ENCODE data around the gene OXA1L.
"Not testable (repeated sequence)": the region's sequence is repeated elsewhere in the genome, so short reads cannot be mapped to it uniquely, and the experiment has no call there.

OXA1L gene

DNA sequence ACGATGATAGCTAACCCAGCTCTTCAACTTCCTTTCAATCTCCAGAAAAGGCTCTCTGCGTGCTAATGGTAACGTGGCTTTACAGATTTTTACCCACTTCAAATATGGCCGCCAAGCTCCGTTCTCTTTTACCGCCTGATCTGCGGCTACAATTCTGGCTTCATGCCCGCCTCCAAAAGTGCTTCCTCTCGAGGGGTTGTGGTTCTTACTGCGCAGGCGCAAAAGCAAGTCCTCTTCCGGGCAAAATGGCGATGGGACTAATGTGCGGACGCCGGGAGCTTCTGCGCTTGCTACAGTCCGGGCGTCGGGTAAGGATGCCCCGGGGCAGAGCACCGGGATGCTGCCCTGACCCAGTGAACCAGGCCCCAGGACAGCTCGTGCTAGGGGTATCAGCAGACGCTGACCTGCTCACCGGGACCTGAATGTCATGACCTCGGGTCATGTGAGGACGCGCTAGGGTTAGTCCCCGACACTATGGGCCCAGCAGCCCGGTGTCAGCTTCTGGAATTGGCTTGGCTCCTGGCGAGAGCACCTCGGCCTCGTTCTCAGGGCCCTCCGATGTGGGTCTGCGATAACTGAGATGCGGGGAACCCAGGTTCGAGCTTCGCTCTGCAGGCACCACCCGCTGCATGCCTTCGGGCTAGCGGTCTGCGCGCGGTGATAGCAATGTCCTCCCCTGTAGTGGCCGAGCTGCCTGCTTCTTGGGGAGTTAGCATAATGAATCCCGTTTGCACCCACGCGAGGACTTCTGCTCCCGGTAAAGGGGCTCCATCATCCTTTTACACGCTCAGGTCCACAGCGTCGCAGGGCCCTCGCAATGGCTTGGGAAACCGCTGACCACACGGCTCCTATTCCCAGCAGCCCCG, at the start of gene OXA1L:
Gene OXA1L (plus strand): TSS at position 232 of the 866 bp plus-strand sequence. CDS start 14 bp downstream, at position 246.
- in situ Hi-C loops (cut with MboI; ENCODE audit: low sequenced_read_pairs), result no loop called here

DNA sequence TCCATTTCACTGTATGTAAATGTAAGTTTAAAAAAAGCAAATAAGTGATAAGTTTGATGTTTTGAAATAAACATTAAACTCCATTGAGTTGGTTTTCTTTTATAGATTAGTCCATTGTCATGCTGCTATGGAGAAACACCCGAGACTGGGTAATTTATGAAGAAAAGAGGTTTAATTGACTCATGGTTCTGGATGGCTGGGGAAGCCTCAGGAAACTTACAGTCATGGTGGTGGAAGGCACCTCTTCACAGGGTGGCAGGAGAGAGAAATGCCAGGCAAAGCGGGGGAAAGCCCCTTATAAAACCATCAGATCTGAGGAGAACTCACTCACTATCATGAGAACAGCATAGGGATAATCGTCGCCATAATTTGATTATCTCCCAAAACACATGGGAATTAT, 48.4 kb upstream of the OXA1L start:
- in situ Hi-C loops (cut with MboI; ENCODE audit: low sequenced_read_pairs), result no loop called here

DNA sequence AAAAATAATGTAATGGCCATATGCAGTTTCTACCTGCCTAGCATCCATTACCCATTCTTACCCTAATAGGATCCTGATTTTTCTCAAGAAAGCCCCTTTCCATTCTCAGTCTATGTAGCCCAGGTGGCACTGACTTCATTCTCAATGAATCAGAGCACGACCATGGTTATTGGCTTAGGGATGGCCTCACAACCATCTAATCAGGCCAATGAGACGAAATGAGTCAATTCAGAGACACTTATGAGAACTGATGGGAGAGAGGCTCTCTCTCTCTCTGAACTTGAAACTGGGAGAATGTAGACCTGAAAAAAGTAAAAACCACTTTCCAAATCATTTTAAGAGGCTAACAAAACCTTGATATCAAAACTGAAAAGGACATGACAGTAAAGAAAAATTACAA, 45.3 kb upstream of the OXA1L start:
- in situ Hi-C loops (cut with MboI; ENCODE audit: low sequenced_read_pairs), result no loop called here

GRCh38 chr14:22723815-22724214, 42.7 kb upstream of the OXA1L start:
- in situ Hi-C loops (cut with MboI; ENCODE audit: low sequenced_read_pairs), result no loop called here

GRCh38 chr14:22724847-22725246, 41.6 kb upstream of the OXA1L start:
- in situ Hi-C loops (cut with MboI; ENCODE audit: low sequenced_read_pairs), result not testable (repeated sequence)

DNA sequence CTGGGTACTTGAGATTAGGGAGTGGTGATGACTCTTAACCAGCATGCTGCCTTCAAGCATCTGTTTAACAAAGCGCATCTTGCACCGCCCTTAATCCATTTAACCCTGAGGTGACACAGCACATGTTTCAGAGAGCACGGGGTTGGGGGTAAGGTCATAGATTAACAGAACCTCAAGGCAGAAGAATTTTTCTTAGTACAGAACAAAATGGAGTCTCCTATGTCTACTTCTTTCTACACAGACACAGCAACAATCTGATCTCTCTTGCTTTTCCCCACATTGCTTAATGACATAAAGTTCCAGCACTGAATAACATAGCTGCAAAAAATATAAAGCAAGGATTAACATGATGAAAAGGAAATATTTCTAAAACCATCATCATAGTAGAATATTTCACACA, 41.1 kb upstream of the OXA1L start:
- in situ Hi-C loops (cut with MboI; ENCODE audit: low sequenced_read_pairs), result not testable (repeated sequence)

- in situ Hi-C loops (cut with MboI; ENCODE audit: low sequenced_read_pairs), result no loop called here
These were observed 40.5 kb upstream of the OXA1L start for GRCh38 chr14:22726012-22726411.

DNA sequence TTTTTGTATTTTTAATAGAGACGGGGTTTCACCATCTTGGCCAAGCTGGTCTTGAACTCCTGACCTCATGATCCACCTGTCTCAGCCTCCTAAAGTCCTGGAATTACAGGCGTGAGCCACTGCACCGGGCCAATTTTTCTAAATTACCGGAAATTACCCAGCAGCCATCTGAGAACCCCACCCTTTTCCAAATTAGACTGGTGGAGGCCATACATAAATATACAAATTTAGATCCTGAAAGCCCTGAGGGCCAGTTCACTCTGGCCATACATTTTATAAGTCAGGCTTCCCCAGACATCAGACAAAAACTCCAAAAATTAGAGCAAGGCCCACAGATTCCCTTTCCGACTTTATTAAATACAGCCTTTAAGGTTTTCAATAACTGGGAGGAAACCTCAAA, 34.4 kb upstream of the OXA1L start:
- in situ Hi-C loops (cut with MboI; ENCODE audit: low sequenced_read_pairs), result not testable (repeated sequence)

DNA sequence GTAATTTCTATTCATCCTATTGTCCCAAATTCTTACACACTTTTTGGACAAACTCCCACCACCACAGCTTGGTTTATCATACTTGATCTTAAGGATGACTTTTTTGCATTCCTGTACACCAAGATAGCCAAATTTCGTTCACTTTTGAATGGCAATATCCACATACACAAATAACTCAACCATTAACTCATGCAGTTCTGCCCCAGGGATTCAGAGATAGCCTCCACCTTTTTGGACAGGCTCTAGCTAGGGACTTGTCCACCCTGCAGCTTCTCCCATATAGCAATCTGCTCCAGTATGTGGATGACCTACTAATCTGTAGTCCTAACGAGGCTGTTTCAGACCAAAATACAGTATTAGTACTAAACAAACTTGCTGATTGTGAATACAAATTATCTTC, 32.7 kb upstream of the OXA1L start:
- in situ Hi-C loops (cut with MboI; ENCODE audit: low sequenced_read_pairs), result no loop called here

DNA sequence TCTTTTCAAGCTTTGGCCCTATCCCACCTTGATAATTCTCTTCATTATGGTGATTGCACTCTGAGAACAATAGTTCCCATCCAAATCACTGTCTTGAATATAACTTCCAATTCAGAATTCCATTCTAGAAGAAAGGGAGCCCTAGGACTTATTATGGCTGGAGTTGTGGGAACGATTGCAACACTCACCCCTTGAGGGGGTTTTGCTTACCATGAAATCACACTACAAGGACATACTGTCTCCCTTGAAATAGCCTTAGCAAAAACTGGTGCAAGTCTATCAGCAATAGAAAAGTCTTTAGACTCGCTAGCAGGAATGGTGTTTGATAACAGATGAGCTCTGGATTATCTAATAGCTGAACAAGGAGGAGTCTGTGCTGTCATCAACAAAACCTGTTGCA, 31.4 kb upstream of the OXA1L start:
- in situ Hi-C loops (cut with MboI; ENCODE audit: low sequenced_read_pairs), result no loop called here

- in situ Hi-C loops (cut with MboI; ENCODE audit: low sequenced_read_pairs), result not testable (repeated sequence)
These were observed 30.1 kb upstream of the OXA1L start for GRCh38 chr14:22736384-22736783.

DNA sequence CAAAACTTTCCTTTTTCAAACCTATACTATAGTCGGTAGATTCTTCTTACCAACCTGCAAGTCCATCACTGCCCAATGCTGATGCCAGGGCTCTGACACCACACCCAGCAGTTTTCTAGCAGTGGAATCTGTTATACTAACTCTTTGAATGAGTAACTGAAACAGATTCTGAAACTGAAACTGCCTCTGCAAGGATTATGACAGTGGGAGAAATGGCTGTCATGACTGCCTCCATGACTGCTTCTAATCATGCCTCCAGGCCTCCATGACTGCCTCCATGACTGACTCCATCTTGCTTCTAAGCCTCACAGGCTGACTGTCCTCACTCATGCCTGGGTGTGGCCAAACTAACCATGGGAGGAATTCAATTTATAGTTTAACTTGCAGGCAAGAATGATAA, 29.4 kb upstream of the OXA1L start:
- in situ Hi-C loops (cut with MboI; ENCODE audit: low sequenced_read_pairs), result no loop called here

GRCh38 chr14:22739423-22739822, 27.1 kb upstream of the OXA1L start:
- in situ Hi-C loops (cut with MboI; ENCODE audit: low sequenced_read_pairs), result no loop called here

DNA sequence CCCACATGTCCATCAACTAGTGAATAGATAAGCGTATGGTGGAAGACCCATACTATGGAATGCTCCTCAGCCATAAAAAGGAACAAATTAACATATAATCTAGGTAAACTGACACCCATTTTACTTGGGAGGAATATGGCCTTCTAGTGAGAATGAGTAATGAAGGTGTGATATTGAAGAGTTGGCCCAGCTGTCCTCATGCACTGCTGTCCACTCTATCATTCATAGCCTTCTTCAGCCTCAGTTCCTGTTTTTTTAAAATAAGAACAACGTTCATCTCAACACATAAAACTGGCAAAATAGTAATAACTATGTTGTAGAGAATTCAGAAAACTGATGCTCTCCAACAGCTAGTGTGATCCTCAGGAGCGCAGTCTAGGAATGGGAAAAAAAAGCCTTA, 26.5 kb upstream of the OXA1L start:
- in situ Hi-C loops (cut with MboI; ENCODE audit: low sequenced_read_pairs), result no loop called here

DNA sequence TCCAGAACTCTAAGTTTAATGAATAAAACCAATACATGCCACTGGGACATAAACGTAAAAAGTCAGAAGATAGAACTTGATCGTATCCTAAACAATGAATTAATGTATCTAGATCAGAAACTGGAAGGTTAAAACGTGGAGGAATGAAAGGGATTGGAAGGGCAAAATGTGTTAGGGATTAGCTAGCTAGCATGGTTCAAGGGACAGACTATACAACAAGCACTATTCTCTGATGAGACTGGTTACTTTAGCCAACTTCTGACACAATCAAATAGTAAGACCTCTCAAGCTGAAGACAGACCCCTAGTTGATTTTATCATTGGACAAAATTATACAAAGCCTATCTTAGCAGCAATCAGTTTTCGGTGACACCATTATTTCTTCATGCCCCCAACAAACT, 18.7 kb upstream of the OXA1L start:
- in situ Hi-C loops (cut with MboI; ENCODE audit: low sequenced_read_pairs), result no loop called here

- in situ Hi-C loops (cut with MboI; ENCODE audit: low sequenced_read_pairs), result no loop called here
These were observed 18.3 kb upstream of the OXA1L start for GRCh38 chr14:22748206-22748605.

DNA sequence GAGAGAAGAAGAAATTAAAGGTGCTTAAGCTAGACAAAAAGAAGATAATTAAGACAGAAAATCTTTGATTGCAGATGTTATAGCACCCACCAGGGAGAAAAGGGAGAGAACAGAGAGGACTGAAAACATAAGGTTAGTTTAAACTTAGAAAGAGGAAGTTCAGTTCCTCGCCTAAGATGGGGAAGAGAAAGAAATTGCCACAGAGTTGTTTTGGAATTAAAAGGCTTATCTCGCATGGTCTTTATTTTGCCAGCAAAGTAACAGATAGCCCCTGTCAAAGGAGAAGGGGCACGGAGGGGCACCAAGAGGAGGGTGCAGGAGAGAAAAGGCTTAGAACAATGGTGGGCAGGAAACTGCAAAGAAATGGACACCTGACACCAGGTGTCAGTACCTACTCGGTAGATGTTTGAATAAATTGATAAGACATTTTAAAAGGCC, 17.8 kb upstream of the OXA1L start:
- in situ Hi-C loops (cut with MboI; ENCODE audit: low sequenced_read_pairs), result no loop called here

DNA sequence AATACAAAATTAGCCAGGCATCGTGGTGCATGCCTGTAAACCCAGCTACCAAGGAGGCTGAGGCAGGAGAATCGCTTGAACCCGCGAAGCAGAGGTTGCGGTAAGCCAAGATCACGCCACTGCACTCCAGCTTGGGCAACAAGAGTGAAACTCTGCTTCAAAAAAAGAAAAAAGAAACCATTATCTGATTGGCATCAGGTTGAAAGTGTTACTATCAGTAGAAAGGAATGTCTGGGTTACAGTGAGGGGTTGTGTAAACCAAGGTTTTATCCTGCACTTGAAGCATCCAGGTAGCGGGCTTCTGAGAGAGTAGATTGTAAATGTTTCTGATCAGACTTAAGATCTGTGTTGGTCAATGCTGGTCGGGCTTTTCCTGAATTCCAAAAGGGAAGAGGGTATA, 14.1 kb upstream of the OXA1L start:
- in situ Hi-C loops (cut with MboI; ENCODE audit: low sequenced_read_pairs), result no loop called here

GRCh38 chr14:22753586-22753985, 12.9 kb upstream of the OXA1L start:
- in situ Hi-C loops (cut with MboI; ENCODE audit: low sequenced_read_pairs), result no loop called here

GRCh38 chr14:22757972-22758650, 8.4 kb upstream of the OXA1L start:
- in situ Hi-C loops (cut with MboI; ENCODE audit: low sequenced_read_pairs), result not testable (repeated sequence)

DNA sequence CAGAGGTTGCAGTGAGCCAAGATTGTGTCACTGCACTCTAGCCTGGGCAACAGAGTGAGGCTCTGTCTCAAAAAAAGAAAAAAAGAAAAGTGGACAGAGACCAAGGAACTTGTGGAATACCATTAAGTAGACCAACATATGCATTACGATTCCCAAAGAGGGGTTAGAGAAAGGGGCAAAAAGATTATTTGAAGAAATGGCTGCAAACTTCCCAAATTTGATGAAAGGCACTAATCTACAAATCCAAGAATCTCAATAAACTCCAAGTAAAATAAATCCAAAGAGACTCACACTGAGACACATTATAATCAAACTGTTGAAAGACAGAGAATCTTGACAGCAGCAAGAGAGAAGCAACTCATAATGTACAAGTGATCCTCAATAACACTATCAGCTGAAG, 4.8 kb upstream of the OXA1L start:
- in situ Hi-C loops (cut with MboI; ENCODE audit: low sequenced_read_pairs), result no loop called here

DNA sequence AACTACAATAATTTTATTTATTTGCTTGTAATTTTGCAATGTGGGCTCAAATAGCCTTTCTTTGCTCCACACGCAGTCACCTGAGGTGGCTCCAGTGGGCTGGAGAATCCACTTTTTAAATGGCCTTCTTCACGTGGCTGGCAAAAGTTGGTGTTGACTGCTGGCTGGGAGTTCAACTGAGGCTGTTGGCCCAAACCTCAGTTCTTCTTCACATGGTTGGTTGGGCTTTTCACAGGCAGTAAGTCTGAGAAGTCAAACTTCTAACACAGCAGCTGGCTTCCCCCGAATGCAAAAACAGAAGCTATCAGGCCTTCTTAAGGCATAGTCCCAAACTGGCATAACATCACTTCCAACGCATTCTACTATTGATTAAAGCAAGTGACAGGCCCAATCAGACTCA, 2.1 kb upstream of the OXA1L start:
- in situ Hi-C loops (cut with MboI; ENCODE audit: low sequenced_read_pairs), result no loop called here

- in situ Hi-C loops (cut with MboI; ENCODE audit: low sequenced_read_pairs), result no loop called here
These were observed 768 bp downstream of the OXA1L start for GRCh38 chr14:22767323-22767589.

Measured in hTERT RPE-1 (cell line).